Right ventricle myocardium superior (tissue), 1 donor: ENCODE results near the gene CCT7. TPM values are rescaled to one million over a fixed set of nuclear protein-coding genes. Genes with fewer than 3 reads are reported as not detected.

Experiments
- ATAC-seq: fragments of 200-7000 bp; cut with Tn5 transposase; one replicate; pipeline ENCODE4 v1.9.1; 2020; ENCODE audit warnings: mild to moderate bottlenecking; ENCODE audit not compliant: poor library complexity
- DNase-seq: peaks from one replicate; pipeline ENCODE4 v3.0.0-alpha.2; 2020
- intact Hi-C: fragments of 100-400 bp; cut with DNase I; formaldehyde crosslinking; loops from one replicate; pipeline ENCODE4 v1.11.2; 2022
- total RNA-seq: library from RNA; stranded (reverse); fragmentation: NEBNext Ultra II Directional; extraction: Animal tissue kit (Norgen Biotek cat#: 25700); gene quantifications from one replicate; pipeline ENCODE4 v1.2.1, GENCODE V29; 2021
- donor health status: DM: no; HTN: yes; CAD: no; lungs with severe emphysema.

The CCT7 gene
- total RNA-seq, 1 donor from 2014 or later = 194 TPM

DNA sequence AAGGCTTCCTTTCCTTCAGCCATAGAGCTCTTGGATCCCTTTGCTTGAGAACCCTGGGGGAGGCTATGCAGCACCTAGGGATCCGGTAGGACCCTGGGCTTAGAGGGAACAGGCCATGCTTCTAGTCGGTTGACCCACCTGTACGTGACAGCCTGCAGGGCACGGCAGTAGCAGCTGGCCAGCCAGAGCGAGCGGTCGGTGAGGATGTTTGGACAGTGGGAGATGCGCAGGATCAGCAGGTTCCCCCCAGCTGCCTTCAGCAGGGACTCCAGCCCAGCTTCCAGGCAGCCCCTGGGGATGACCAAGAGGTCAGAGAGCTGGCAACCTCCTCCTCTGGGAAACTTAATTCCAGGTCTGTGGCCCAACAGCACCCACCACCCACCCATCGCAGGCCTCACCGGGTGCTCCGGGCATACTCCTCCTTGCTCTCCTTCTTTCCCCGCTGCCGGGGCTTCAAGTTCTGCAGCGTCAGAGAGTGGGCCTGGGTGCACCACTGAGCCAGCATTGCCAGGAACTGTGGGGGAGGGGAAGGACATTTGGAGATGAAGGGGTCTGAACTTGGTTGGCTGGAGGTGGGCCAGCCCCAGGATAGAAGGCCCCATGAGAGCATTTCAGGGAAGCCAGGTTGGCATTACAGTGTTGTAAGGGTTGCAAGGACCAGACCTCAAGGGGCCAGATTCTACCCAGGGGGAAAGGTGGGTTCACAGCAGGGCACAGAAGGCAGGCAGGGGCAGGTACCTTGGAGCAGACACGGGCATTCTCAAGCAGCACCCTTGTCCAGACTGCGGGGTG, 29.6 kb downstream of the CCT7 start:
- DNase-seq = no peak
- no peak for ATAC-seq
- intact Hi-C loops = no loop called here

GRCh38 chr2:73264332-73264606, 30.2 kb downstream of the CCT7 start:
- DNase-seq = no peak
- intact Hi-C loops = no loop called here
- no peak for ATAC-seq

- no peak for ATAC-seq
- DNase-seq = no peak
- intact Hi-C loops = no loop called here
Measured at GRCh38 chr2:73264783-73265182, 30.7 kb downstream of the CCT7 start.

DNA sequence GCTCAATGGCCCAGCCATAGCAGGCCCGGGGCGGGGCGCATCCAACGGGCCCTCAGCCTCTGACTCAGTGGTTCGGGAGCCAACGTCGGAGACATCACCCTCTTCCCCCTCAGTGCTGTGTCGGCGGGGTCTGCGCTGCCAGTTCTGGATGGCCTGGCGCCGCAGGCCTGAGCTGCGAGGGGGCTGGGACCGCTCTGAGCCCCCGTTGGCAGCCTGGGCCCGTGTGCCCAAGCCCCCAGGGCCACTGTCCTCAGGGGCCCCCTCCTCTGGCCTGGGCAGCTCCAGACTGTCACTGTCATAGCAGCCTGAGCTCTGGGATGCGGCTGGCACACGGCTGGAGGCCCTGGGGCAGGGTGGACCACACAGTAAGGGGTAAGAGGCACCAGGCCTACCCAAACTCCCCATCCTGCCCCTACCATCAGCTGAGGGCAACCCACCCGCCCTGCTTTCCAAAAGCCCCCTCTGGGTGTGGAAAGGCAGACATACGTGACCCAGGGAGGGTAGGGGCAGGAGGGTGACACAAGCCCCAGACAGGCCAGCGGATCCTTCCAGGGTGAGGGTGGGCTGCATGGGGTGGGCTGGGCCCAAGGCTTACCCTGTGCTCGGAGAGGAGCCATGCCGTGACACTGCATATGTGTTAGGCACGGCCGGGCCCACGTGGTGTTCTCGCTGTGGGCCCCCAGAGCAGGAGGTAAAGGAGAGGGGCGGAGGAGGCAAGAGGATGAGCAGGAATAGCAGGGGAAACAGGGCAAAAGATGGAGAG, 31.4 kb downstream of the CCT7 start:
- DNase-seq = no peak
- intact Hi-C loops = no loop called here
- ATAC-seq = no peak

- DNase-seq (no peak), ATAC-seq (no peak)
- intact Hi-C loops = no loop called here
Measured at GRCh38 chr2:73266061-73266901, 32.2 kb downstream of the CCT7 start.

DNA sequence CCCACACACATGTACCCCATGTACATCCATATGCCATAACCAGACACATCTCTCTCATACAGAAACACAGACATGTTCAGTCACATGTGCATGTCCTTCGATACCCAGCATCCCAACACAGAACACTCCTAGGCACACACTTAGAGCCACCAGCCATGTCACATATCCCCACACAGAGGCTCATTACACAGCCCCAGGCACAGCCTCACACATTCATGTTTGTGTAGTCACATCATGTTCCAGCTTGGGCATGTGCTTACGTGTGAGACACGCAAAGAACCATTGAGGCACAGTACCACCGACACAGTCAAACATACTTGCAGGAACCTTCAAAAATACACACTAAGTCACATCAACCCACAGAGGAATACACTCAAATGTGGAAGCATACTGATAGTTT, 32.9 kb downstream of the CCT7 start:
- intact Hi-C loops = no loop called here
- DNase-seq = no peak
- no peak for ATAC-seq

GRCh38 chr2:73268366-73268829, 34.3 kb downstream of the CCT7 start:
- DNase-seq (no peak), ATAC-seq (no peak)
- intact Hi-C loops = no loop called here

DNA sequence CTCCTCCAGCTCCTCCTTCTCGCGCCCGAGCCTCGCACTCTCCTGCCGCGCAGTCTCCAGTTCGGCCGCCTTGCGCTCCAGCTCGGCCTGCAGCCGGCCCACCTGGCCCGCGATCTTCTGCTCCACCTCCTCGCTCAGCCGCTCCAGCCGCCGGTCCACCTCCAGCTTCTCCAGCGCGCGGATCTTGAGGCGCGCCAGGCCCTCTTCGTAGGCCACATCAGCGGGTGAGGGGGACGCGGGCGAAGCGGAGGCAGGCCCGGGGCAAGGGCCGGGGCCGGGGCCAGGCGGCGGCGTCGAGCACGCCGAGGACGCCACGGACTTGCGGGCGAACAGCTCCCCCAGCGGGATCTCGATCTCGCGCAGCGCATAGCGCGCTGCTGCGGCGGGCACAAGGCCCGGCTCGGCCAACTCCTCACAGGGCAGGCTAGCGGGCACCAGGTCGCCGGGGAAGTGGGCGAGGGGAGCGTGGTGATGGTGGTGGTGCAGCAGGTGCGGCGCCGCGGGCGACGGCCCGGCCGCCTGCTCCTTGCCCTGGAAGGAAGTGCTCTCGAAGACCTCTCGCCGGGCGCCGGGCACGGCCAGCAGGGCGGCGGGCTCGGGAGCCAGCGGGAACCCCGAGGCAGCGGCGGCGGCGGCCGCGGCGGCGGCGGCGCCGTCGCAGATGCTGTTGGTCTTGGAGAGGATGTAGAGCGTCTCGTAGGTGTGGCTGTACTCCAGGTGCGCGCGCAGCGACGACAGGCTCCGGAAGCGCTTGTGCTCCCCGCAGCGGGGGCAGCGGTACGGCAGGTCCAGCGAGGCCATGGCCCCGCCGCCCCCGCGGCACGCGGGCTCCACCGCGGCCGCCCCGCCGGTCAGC, 35.0 kb downstream of the CCT7 start:
- no peak for ATAC-seq
- intact Hi-C loops = no loop called here
- DNase-seq = no peak

DNA sequence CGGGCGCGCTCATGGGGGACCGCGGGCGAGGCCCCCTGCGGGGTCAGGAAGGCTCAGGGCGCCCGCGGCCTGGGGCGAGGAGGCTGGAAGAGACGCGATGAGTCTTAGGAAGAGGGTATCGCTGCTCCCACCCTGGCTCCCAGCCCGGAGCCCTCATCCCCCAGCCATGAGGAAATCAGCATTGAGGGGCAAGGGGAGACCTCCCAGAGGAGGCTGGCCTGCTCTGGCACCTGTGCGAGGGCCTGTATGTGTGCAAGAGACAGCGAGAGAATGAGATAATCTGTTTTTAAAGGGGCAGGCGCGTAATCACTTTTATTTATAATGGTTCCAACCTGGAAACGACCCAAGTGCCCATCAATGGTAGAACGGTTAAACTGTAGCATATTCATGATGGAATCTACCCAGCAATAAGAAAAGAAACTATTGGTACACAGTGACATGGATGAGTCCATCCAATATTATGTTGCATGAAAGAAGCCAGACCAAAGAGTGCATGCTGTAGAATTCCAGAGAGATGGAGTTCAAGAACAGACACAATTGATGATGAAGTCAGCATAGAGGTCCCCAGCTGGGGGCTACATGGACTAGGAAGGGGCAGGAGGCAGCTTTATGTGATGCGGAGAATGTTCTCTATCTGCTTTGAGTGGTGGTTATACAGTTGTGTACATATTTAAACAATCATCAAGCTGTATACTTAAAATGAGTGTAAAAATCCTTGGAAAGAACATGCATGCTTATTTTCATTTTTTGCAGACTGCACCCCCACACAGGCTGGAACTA, 35.8 kb downstream of the CCT7 start:
- intact Hi-C loops = no loop called here
- DNase-seq (no peak), ATAC-seq (no peak)

DNA sequence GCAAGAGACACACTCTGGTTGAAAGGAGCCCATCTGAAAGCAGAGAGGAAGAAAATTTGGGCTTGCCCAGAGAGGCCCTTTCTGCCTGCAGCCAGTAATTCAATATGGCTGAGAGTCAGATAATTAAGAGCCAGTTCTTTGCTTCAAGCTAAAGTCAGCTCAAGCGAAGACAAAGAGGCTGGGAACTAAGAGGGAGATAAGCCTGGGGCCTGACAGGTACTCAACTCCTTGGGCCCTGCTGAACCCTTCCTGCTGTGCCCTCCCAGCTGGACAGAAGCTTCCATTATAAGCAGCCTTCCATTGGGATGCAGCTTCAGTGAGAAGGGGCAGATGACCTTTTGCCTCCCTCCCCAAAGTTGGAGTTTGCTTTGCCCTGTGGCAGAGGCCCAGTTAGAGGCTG, 38.2 kb downstream of the CCT7 start:
- no peak for ATAC-seq
- intact Hi-C loops = no loop called here
- DNase-seq = no peak

DNA sequence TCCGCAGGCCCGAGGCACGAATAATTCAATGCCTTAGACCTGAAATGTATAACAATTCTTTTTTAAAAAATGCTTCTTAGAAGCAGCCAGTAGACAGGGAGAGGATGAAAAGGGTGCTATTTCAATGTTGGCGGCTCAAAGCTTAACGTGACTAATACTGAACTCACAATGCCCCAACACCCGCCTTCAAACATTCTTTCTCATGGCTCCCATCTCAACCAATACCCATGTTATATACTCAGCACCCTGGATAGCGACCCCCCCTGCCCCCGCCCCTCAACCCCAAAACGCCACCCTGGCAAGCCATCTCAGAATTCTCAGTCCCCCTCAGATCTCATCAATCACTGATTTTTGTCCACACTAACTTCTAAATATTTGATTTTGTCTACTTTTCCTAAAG, 45.7 kb downstream of the CCT7 start:
- ATAC-seq (no peak), DNase-seq (no peak)
- intact Hi-C loops = no loop called here

GRCh38 chr2:73281244-73281643, 47.1 kb downstream of the CCT7 start:
- intact Hi-C loops = no loop called here
- DNase-seq (no peak), ATAC-seq (no peak)

GRCh38 chr2:73282924-73283544, 48.9 kb downstream of the CCT7 start:
- no peak for ATAC-seq
- intact Hi-C loops = no loop called here

DNA sequence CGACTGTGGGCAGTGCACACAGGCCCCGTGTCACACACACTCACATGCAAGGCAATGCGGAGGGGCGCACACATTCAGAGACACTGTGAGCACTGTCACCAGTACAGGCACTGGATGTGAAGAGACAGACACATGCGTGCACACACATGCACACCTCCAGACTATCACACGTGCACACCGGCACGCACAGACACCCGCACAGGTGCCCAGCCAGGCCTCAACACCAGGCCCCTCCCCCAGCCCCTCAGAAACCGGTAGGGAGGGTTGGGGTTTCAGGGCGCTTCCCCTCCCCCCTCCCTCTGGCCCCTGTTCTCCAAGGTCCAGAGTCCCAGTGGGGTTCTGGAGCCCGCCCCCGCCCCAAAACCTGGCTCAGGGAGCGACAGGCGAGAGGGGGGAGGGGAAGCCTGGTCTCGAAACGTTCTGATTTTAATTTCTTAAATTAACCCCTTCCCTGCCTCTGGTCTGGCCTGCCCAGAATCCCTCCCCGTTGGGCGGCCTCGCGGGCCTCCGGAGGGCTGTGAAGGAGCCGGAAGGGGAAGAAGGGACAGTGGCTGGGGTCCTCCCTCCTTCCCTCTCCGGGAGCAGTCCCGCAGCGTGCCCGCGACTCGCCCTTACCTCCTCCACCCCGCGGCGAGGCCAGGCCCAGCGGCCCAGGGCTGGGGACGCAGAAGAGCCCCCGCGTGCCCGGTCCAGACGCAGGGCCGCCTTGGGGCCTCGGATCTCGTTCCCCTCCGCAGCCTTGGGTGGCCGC, 49.6 kb downstream of the CCT7 start:
- ATAC-seq (peak; percentile 48), DNase-seq (no peak)
- intact Hi-C loops = no loop called here

More at GRCh38 chr2:73282924-73283544, 48.9 kb downstream of the CCT7 start:
- no peak for DNase-seq

DNA sequence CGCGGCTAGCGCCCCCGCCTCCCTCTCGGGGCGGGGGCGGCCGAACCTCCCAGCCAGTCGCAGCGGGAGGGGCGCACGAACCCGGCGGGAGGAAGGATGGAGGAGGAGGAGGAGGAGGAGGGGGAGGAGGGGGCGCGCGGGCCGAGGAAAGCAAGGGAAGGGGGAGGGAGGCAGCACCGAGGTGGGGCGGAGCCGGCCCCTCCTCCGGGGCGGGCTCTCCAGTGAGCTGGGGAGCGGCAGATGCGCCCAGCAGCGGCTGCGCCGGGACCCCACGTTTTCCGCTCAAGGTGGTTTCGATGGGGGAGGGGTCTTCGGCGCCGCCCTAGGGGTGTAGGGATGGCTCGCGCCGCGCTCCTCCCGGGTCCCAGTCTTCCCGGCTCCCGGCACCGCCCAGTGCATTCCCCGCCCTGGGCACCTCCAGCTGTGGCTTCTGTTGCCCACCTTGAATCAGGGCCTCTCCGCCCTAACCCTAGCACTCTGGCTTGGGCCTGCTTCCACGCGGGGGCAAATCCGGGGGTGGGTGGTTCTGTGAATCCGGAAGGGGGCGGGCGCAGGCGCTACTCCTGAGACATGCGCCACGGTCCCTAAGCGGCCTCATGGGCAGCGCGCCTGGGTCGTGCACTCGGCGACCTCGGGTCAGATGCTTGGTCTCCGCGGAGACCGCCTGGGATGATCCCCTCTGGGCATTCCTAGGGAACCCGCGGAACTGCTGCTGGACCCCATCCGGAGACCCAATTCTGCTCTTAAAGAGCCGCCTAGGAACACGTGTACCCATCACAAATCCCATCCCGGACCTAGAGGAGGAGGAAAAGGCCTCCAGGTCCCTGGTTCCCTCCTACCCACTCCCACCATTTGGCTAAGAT, 50.4 kb downstream of the CCT7 start, which contains the start of gene FBXO41:
Gene FBXO41 (minus strand): TSS at position 183 of the 863 bp plus-strand sequence. CDS start 14,848 bp downstream, outside the sequence.
- intact Hi-C loops = no loop called here
- DNase-seq (peak; percentile 61), ATAC-seq (peak; percentile 80)
